Esophagus muscularis mucosa (tissue), 4 donors: ENCODE results near the gene NODAL. TPM values are rescaled to one million over a fixed set of nuclear protein-coding genes. Genes with fewer than 3 reads are reported as not detected.

Experiments
- DNase-seq: peaks from one replicate; pipeline ENCODE4 v3.0.0-alpha.2; 2017; ENCODE audit errors: extremely low spot score
- H3K27ac ChIP-seq, 4 donors: fragments of 200-600 bp; sonication (generic); replicated peaks in 1 of 4; 1 replicate in 3 of 4; 2 replicates in 1 of 4; pipeline ENCODE4 v1.5.1; 2016 to 2019; ENCODE audit warnings: mild to moderate bottlenecking in 1 of 4
- H3K27me3 ChIP-seq, 4 donors: fragments of 200-600 bp; sonication (generic); one replicate each; pipeline versions ENCODE4 v1.5.1 to v1.6.0; 2016 to 2019
- H3K36me3 ChIP-seq, 4 donors: fragments of 200-600 bp; sonication (generic); one replicate each; pipeline ENCODE4 v1.5.1; 2016 to 2019
- H3K4me1 ChIP-seq, 4 donors: fragments of 200-600 bp; sonication (generic); one replicate each; pipeline ENCODE4 v1.5.1; 2016 to 2019
- H3K4me3 ChIP-seq, 4 donors: fragments of 200-600 bp; sonication (generic); 1 replicate in 2 of 4; 2 replicates in 2 of 4; pipeline ENCODE4 v1.5.1; 2016 to 2019; ENCODE audit warnings: mild to moderate bottlenecking in 4 of 4, moderate library complexity in 1 of 4
- H3K9me3 ChIP-seq, 4 donors: fragments of 200-600 bp; sonication (generic); 1 replicate in 3 of 4; 2 replicates in 1 of 4; pipeline ENCODE4 v1.5.1; 2016 to 2019
- EP300 ChIP-seq: sonication (generic); formaldehyde crosslinking; IDR thresholded peaks from one replicate; pipeline ENCODE4 v1.6.1; 2017; ENCODE audit warnings: antibody characterized with exemption
- POLR2A ChIP-seq: fragments of 450-650 bp; IDR thresholded peaks from one replicate; pipeline ENCODE4 v1.6.1; 2017; ENCODE audit warnings: antibody characterized with exemption, moderate library complexity, mild to moderate bottlenecking, low read depth
- POLR2AphosphoS5 ChIP-seq, 2 donors: sonication (generic); formaldehyde crosslinking; IDR thresholded peaks; one replicate each; pipeline ENCODE4 v1.6.1; 2017; ENCODE audit warnings: antibody characterized with exemption in 2 of 2
- WGBS: methylation state at CpG from one replicate; pipeline ENCODE4 v1.1.5; 2018; 5-methylcytosine and 5-hydroxymethylcytosine counted together
- intact Hi-C: fragments of 100-400 bp; cut with DNase I; formaldehyde crosslinking; loops from one replicate; pipeline ENCODE4 v1.15.1; 2023
- total RNA-seq, 4 donors: library from RNA; depleted of rRNA; stranded (reverse); fragments of >200 nt; gene quantifications; one replicate each; pipeline versions ENCODE4 v1.1.0 to v1.2.1, GENCODE V29; 2016
- TF ChIP-seq, protein P1 (sequence below), 3 experiments: fragments of 200-600 bp in 2 of 3; fragments of 450-650 bp in 1 of 3; sonication (generic) in 2 of 3; IDR thresholded peaks; one replicate each; pipeline ENCODE4 v1.5.1; 2017 to 2019; ENCODE audit warnings: antibody characterized with exemption in 3 of 3, mild to moderate bottlenecking in 2 of 3, moderate library complexity in 1 of 3

NODAL gene
- total RNA-seq, 4 donors from 2014 or later, result not detected

DNA sequence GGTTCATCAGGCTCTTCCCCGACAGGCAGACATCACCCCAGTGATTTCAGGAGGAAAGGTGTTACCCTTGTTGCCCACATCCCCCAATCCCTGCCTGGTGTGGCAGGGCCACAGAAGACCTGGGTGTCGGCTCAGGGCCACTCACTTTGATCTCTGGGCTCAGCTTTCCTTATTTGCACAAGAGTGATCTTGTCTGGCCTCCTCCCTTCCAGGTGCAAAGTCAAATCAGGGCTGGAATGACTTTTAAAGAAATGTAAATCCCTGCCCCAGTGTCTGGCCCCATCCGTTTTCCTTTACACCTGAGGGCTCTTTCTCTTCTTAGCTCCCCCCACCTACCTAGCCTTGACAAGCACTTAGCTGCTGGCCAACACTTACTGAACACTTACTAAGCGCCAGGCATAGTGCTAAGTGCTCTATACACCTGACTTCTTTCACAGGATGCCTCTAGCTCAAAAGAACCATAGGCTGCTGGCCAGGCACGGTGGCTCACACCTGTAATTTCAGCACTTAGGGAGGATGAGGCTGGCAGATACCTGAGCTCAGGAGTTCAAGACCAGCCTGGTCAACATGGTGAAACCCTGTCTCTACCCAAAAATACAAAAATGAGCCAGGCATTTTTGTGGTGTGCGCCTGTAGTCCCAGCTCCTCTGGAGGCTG is 979 bp upstream of the NODAL start:
- WGBS, result 98% methylated on average over 6 of the region's 6 CpGs
- no peak overlapping the region for H3K27ac ChIP-seq
- peaks cover 21 to 39% (median 37%) of the 10 kb centered on the region in 4 donors for H3K4me1 ChIP-seq
- no peak overlapping the region for H3K4me3 ChIP-seq
- no peak for DNase-seq
- intact Hi-C loops, result no loop called here
- no peaks in the 10 kb centered on the region for H3K9me3 ChIP-seq
- TF ChIP-seq POLR2AphosphoS5 (IDR thresholded peaks at IDR 0.05), result no peak
- no peak for TF ChIP-seq EP300
- TF ChIP-seq, protein P1, sequence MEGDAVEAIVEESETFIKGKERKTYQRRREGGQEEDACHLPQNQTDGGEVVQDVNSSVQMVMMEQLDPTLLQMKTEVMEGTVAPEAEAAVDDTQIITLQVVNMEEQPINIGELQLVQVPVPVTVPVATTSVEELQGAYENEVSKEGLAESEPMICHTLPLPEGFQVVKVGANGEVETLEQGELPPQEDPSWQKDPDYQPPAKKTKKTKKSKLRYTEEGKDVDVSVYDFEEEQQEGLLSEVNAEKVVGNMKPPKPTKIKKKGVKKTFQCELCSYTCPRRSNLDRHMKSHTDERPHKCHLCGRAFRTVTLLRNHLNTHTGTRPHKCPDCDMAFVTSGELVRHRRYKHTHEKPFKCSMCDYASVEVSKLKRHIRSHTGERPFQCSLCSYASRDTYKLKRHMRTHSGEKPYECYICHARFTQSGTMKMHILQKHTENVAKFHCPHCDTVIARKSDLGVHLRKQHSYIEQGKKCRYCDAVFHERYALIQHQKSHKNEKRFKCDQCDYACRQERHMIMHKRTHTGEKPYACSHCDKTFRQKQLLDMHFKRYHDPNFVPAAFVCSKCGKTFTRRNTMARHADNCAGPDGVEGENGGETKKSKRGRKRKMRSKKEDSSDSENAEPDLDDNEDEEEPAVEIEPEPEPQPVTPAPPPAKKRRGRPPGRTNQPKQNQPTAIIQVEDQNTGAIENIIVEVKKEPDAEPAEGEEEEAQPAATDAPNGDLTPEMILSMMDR (IDR thresholded peaks at IDR 0.05), result no peak
- TF ChIP-seq POLR2A, result no peak
- peaks cover 0 to 35% (median 14%) of the 10 kb centered on the region in 4 donors for H3K27me3 ChIP-seq
- H3K36me3 ChIP-seq, result no peaks in the 10 kb centered on the region

DNA sequence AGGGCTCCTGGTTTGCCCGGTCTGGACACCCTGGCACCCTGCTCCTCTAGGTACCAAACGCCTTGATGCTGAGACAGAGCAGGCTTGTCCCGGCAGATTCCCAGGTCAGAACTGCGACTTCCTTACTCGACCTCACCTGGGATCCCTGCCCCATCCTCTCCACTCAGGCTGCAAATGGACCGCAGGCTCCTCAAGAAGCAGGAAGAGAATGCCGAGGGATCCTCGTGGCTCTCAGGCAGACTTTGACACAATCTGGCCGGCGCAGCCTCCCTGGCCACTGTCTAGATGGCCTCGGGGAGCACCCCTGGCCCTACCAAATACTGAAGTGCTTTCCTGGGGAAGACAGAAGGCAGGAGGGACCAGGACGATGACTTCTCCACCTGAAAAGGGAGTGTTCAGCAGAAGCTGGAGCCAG is 421 bp upstream of the NODAL start:
- no peak for DNase-seq
- Histone ChIP-seq H3K9me3 (no peaks in the 10 kb centered on the region), H3K27ac (no peak overlapping the region), H3K4me3 (no peak overlapping the region), H3K36me3 (no peaks in the 10 kb centered on the region), H3K27me3 (peaks cover 0 to 35% (median 14%) of the 10 kb centered on the region in 4 donors), H3K4me1 (peaks cover 21 to 39% (median 37%) of the 10 kb centered on the region in 4 donors)
- 73% methylated on average over 2 of the region's 12 CpGs for WGBS
- TF ChIP-seq POLR2AphosphoS5 (IDR thresholded peaks at IDR 0.05), result no peak
- TF ChIP-seq EP300, result no peak
- TF ChIP-seq, protein P1 (IDR thresholded peaks at IDR 0.05), result no peak
- TF ChIP-seq POLR2A, result no peak
- intact Hi-C loops, result no loop called here

DNA sequence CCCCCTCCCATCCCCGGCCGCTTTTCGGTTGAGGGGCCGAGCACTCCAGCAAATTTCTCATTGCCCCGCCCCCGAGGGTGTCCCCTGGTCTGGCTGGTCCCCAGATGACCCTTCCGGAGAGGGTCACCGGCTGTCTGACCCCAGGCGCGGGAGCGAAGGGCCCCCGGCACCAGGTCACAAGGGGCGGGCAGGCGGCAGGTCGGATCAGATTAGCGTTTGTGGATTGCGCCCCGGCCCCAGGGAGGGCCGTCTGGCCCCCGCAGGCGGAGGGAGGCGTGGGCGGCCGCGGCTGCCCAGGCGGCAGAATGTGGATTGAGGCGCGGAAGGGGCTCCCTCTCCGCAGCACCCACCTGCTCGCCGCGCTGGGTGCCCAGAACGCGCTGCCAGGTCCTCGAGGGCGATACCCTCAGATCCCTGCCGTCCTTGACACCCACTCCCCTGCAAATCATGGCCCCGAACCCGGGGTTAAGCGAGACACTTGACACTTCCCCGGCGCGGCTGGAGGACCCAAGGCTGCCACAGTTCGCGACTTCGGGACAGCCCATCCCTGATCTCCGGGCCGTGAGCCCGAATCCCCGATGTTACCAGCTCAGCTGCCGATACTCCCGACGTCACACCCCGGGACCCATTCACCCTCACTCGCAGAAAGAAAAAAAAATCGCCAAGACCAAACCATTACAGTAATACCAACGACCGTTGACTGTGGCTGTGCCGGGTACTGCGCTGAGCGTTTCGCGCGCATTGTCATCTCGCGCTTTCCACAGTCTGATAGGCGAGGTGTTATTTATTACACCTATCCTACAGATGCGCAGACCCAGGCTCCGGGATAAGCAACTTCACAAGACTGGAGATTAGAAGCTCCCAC is 953 bp downstream of the NODAL start:
- peaks cover 0 to 35% (median 14%) of the 10 kb centered on the region in 4 donors for H3K27me3 ChIP-seq
- WGBS, result 6% methylated on average over 45 of the region's 69 CpGs

DNA sequence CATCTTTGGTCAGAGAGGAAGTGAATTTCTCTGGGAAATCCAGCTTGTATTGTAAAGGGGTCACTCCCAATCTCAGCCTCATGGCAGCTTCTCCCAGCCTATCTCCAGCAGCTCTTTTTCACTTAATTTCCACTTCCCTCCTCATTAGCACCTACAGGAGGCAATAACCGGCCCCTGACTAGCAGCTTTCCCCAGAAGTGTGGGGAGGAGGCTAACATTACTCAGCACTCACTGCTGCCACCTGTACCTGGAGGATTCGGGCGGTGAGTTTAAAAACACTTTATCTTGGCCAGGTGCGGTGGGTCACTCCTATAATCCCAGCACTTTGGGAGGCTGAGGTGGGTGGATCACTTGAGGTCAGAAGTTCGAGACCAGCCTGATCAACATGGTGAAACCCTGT is 3.8 kb downstream of the NODAL start:
- peaks cover 0 to 8% (median 6%) of the 10 kb centered on the region in 4 donors for H3K36me3 ChIP-seq
- DNase-seq, result no peak
- no peak overlapping the region for H3K4me3 ChIP-seq
- H3K27ac ChIP-seq, result no peak overlapping the region
- TF ChIP-seq, protein P1 (IDR thresholded peaks at IDR 0.05), result no peak
- TF ChIP-seq EP300, result no peak
- TF ChIP-seq POLR2AphosphoS5 (IDR thresholded peaks at IDR 0.05), result no peak
- TF ChIP-seq POLR2A, result no peak
- no peaks in the 10 kb centered on the region for H3K9me3 ChIP-seq
- intact Hi-C loops, result no loop called here
- H3K27me3 ChIP-seq, result peaks cover 0 to 34% (median 14%) of the 10 kb centered on the region in 4 donors
- 89% methylated on average over 5 of the region's 5 CpGs for WGBS
- peaks cover 21 to 34% (median 25%) of the 10 kb centered on the region in 4 donors for H3K4me1 ChIP-seq

More for the DNA sequence above, 953 bp downstream of the NODAL start:
- H3K4me3 ChIP-seq, result peak overlapping the region; percentile 36 to 46 (median 38)
- no peak for DNase-seq
- peaks cover 0 to 6% (median 3%) of the 10 kb centered on the region in 4 donors for H3K36me3 ChIP-seq
- no peak overlapping the region for H3K27ac ChIP-seq
- peaks cover 17 to 26% (median 24%) of the 10 kb centered on the region in 4 donors for H3K4me1 ChIP-seq
- TF ChIP-seq EP300 (no peak), POLR2A (no peak), POLR2AphosphoS5 (IDR thresholded peaks at IDR 0.05) (no peak)
- TF ChIP-seq, protein P1 (IDR thresholded peaks at IDR 0.05), result no peak
- intact Hi-C loops, result no loop called here
- H3K9me3 ChIP-seq, result no peaks in the 10 kb centered on the region
